GM19035 (cell line): ENCODE measurements around the gene TOMM70.
"Not testable (repeated sequence)": the region's sequence is repeated elsewhere in the genome, so short reads cannot be mapped to it uniquely, and the experiment has no call there.

Experiments used
- ATAC-seq: cut with Tn5 transposase; IDR thresholded peaks from one replicate; pipeline ENCODE4 v1.9.1; 2021; ENCODE audit not compliant: unreplicated experiment

Gene TOMM70

GRCh38 chr3:100400780-100401673 lies at the start of gene TOMM70, which contains the start of gene LNP1:
TOMM70 (minus strand) TSS chr3:100401089; CDS start chr3:100400949, 140 bp downstream.
LNP1 (plus strand) TSS chr3:100401539; CDS start chr3:100429730, 28,191 bp downstream.
- ATAC-seq: peak; percentile 89

- ATAC-seq: no peak
Measured at GRCh38 chr3:100449214-100449613, 48.3 kb upstream of the TOMM70 start.

DNA sequence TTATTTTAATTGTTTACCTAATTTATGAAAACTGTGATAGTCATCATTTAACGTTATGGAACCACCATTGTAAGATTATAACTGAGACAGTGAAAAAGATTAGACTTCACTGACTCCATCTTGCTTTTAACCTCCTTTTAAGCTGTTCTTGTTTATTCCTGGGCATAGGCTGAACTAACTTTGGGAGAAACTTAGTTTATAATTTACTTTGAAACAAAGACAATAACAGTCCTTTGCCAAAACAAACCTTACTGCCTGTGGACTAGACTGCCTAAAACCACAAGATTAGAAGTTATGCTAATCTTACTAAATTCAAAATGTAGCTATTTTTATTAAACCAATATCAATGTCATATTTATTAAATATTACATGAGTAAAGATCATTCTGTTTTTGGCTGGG lies 47.2 kb upstream of the TOMM70 start:
- no peak for ATAC-seq

DNA sequence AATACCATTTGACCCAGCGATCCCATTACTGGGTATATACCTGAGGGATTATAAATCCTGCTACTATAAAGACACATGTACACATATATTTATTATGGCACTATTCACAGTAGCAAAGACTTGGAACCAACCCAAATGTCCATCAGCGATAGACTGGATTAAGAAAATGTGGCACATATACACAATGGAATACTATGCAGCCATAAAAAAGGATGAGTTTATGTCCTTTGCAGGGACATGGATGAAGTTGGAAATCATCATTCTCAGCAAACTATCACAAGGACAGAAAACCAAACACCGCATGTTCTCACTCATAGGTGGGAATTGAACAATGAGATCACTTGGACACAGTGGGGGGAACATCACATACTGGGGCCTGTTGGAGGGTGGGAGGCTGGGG lies 46.2 kb upstream of the TOMM70 start:
- not testable (repeated sequence) for ATAC-seq

DNA sequence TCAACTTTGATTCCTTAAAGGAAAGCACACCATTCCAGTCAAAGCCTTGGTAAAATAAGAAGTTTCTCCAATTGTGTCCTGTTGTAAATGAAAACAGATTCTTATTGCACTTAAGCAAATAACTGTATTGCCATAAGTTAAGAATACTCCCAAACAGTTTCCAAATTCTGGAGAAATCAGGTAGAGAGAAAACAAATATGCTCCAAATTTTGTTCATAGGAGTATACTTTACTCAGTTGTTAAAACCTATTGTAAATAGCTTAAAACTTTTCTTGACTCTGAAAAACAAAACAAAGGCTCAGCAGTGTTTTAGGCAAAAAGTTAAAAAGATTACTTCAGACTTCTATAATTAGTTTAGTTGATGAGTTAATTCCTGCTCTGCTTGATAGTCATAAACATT lies 42.8 kb upstream of the TOMM70 start:
- no peak for ATAC-seq

DNA sequence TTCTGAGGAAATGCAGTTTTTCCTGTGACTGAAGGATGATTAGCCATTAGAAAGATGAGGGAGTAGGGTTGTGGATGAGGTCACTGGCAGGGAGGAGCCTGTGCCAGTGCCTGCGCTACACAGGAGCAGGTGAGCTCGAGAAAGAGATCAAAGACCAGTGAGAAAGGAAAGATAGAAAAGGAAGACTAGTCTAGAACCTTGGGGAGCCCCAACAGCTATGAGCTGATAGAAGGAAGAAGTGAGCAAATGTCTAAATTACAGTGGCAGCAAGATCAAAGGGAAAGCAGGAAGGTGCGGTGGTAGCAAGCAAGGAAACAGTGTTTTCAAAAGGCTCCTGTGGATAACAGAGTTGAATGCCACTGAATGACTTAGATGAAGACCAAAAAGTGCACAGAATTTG lies 40.0 kb upstream of the TOMM70 start:
- ATAC-seq: no peak

- no peak for ATAC-seq
Measured at GRCh38 chr3:100438623-100438974, 37.7 kb upstream of the TOMM70 start.

DNA sequence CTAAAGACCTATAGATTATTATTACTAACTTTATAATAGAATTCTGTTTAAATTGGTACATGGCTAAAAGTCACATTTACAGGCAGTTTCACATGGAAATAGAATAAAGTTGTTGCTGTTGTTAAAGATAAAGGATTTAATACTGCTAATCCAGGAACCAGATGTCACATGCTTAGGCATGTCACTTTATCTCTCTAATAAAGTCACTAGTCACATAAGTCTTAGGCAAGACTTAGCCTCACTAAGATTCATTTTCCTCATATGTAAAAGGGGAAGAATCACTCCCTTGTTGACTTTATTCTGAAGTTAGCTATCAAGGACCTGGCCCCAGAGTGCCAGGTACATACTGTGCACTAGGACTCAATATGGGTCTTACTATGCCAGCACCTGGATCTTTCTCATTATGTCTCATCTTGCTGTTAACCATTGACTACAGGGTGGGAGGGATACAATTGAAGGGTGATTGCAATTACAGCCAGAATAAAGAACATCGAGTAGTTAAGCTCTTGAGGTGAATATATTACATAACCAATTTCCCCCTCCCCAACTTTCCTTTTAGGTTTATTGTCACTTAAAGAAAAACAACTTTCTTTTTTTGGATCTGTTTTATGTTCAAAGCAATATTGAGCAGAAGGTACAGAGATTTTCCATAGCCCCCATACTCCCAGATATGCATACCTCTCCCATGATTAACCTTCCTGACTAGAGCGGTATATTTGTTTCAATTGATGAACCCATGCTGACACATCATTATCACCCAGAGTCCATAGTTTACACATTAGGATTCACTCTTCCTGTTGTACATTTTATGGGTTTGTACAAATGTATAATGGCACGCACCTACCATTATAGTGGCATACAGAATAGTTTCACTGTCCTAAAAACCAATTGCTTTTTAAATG lies 37.1 kb upstream of the TOMM70 start:
- ATAC-seq: no peak

DNA sequence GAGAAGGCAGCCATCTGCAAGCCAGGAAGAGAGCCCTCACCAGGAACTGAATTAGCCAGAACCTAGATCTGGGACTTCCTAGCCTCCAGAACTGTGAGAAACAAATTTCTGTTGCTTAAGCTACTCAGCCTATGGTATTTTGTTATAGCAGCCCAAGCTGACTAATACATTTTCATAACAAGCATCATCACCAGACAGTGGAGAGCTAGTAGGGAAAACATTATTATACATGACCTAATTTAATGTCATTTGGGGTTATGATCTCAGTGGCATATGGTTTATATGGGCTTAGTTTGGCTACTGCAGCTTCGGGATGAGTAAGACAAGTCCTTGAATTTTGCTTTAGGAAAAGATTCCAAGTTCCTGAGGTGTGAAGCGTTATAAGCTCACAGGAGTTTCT lies 36.1 kb upstream of the TOMM70 start:
- ATAC-seq: no peak

GRCh38 chr3:100429187-100429716 lies 28.4 kb upstream of the TOMM70 start:
- ATAC-seq: no peak

- no peak for ATAC-seq
Measured at GRCh38 chr3:100427699-100428098, 26.8 kb upstream of the TOMM70 start.

DNA sequence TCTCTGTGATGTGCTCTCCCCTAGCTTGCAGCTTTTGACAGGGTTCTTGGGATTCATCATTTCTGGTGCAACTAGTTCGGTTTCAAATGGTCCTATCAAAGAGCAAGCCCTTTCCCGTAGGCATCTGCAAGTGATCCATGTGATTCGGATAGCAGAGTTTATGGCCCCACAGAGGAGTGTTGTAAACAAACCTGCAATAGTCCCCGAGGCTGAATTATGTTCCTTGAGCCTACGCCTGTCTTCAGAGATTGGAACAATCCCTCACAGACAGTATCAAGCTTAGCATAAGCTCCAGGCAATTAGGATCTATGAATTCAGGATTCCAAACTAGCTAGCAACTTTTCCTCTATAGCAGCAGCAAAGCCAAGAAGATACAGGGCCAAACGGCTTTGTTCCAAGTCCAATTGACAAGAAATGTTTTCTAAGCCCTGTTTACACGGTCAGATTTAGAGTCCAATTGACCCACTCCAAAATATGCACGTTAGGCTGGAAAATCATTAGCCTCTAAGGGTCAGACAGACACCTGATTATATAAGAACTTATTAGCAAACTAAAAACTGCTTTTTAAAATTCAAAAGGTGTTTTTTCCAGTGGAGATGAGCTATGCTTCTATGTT lies 25.3 kb upstream of the TOMM70 start:
- ATAC-seq: no peak

DNA sequence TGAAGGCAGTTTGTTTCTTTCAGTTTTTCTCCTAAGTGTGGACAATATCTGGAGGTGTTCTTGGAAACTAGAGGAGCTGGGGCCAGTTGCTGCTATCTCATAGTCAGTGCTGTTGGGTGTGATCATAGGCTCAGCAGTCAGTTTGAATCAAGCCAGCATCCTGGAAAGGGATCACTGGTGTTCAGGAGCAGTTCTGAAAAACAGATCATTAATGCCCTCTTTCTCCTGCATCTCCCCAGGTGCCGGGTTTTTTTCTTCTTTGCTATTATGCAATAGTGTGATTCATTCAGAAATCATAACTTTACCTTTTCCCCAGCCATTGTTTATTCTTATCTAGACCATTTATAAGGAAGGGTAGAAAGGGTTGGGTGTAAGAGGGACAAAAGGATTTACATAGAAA lies 24.4 kb upstream of the TOMM70 start:
- ATAC-seq: no peak

- ATAC-seq: no peak
Measured at GRCh38 chr3:100424261-100424660, 23.4 kb upstream of the TOMM70 start.

DNA sequence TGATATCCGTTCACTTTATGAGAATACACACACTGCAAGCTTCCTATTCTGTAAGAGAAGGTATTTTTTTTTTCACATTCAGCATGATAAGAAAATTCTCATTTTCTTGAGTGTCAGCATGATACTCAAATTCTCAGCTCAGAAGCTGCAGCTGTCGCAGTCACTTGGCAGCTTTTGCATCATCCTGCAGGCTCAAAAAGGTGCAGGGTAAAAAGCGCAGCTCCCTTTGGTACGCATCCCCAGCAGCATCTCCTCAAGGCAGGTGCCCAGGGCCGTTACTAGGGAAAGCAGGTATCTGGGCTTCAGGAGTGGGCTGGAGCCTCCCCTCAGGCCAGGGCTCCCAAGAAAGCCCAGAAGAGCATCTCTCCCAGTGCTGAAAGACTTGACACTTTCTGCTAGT lies 22.7 kb upstream of the TOMM70 start:
- no peak for ATAC-seq

GRCh38 chr3:100420885-100421284 lies 20.0 kb upstream of the TOMM70 start:
- ATAC-seq: no peak

DNA sequence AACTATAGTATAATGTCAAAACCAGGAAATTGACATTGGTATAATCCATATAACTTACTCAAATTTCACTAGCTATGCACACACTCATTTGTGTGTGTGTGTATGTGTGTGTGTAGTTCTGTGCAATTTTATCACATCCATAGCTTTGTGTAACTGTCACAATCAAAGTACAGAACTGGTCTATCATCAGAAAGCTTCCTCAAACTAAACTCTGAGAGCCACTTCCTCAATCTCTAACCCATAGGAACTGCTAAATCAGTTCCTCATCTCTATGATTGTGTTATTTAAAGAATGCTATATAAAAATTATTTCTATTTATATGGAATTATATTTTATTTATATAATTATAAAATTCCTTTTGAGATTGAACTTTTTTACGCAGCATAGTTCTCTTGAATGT lies 18.5 kb upstream of the TOMM70 start:
- ATAC-seq: no peak

GRCh38 chr3:100416863-100417262 lies 16.0 kb upstream of the TOMM70 start:
- ATAC-seq: no peak

GRCh38 chr3:100416176-100416575 lies 15.3 kb upstream of the TOMM70 start:
- no peak for ATAC-seq

DNA sequence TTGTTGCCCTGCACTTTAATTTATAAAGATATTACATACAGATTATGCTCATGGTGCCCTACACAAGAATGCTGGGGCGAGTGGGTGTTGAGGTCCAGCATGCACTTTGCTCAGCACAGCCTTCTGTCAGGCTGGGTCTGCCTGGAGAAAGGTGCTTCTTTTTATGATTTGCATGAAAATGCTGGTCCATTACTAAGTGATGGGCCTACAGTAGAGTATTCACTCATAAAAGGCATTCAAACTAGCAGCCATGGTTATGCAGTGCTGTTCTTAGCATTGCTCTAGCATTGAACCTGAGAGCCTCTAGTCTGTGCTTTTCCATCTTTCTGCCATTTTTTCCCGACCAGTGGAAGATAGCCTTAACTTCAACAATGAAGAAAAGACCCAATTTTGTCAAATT lies 12.7 kb upstream of the TOMM70 start:
- ATAC-seq: no peak

DNA sequence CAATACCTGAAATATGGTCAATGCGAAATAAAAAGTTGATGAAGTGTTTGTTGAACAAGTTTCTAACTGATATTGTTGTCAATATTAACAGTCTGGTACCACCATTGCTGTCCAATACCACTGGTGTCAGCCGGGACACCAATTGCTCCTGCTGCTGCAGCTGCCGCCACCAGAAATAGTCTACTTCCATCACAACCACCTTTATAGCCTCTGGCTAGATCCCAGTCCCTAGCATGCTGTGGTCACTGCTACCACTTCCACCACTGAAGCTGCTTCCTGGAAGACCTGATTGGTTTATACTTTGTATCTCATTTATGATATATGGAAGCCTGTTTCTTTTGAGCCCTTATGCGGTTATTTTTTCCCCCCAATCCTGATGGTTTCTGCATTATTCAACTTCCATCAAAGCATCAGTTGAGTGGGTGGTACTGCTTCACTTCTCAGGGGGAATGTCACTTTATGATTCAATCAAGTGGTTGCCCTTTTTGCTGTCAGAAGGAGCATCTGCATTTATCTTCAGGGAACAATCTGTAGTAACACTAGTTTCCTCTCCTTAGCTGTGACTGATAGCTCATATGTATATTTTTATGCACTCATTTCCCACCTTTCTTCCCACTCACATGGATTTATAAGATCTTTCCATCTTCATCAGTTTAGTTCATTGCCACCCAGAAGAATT lies 12.2 kb upstream of the TOMM70 start:
- ATAC-seq: no peak
